ENCODE data around the gene KRT3. TPM values are rescaled to one million over a fixed set of nuclear protein-coding genes. Genes with fewer than 3 reads are reported as not detected.

Gene KRT3
- total RNA-seq, 1 donor: not detected

DNA sequence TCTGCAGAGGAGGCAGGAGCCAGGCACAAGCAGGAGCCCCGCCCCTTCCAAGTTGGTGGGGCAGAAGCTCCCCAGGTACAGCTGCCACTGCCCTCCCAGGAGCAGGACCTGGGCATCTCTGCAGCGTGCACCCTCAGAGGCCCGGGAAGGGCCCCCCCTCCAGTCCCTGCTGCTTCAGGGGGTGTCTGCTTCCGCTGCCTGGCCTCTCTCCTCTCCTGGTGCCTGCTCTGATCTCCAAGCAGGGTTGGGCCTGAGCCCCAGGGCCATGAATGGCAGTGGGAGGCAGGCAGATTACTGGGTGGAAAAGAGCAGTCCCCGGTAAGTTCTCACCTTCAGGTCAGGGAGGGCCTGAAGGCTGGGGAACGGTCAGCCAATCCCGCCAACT lies 53.7 kb downstream of the KRT3 start:
- TF ChIP-seq, protein P1, sequence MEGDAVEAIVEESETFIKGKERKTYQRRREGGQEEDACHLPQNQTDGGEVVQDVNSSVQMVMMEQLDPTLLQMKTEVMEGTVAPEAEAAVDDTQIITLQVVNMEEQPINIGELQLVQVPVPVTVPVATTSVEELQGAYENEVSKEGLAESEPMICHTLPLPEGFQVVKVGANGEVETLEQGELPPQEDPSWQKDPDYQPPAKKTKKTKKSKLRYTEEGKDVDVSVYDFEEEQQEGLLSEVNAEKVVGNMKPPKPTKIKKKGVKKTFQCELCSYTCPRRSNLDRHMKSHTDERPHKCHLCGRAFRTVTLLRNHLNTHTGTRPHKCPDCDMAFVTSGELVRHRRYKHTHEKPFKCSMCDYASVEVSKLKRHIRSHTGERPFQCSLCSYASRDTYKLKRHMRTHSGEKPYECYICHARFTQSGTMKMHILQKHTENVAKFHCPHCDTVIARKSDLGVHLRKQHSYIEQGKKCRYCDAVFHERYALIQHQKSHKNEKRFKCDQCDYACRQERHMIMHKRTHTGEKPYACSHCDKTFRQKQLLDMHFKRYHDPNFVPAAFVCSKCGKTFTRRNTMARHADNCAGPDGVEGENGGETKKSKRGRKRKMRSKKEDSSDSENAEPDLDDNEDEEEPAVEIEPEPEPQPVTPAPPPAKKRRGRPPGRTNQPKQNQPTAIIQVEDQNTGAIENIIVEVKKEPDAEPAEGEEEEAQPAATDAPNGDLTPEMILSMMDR (IDR thresholded peaks at IDR 0.05; ENCODE audit: extremely low read depth, low read depth, low read length): no peak

GRCh38 chr12:52741375-52742195 lies 54.3 kb downstream of the KRT3 start:
- Histone ChIP-seq H3K36me3 (ENCODE audit: insufficient read depth, low read length) (no peaks in the 10 kb centered on the region), H3K27ac (ENCODE audit: low read depth, low read length) (no peak overlapping the region), H3K9me3 (ENCODE audit: low read depth, low read length) (no peaks in the 10 kb centered on the region), H3K4me1 (ENCODE audit: insufficient read depth, low read length) (no peaks in the 10 kb centered on the region), H2AFZ (ENCODE audit: low read length) (no peak overlapping the region), H4K20me1 (ENCODE audit: insufficient read depth, low read length) (no peaks in the 10 kb centered on the region), H3K4me3 (ENCODE audit: insufficient read depth, low read length) (no peak overlapping the region), H3K79me2 (ENCODE audit: insufficient read depth, low read length) (no peaks in the 10 kb centered on the region), H3K4me2 (ENCODE audit: insufficient read depth, low read length) (no peak overlapping the region), H3K27me3 (ENCODE audit: insufficient read depth, low read length) (peaks cover 2% of the 10 kb centered on the region)
- no peak for DNase-seq (ENCODE audit: insufficient read length, low spot score, missing footprints)
- TF ChIP-seq, protein P1 (IDR thresholded peaks at IDR 0.05; ENCODE audit: extremely low read depth, low read depth, low read length): no peak

More for the DNA sequence above, 53.7 kb downstream of the KRT3 start:
- no peak for DNase-seq (ENCODE audit: insufficient read length, low spot score, missing footprints)
- no peak overlapping the region for H3K4me3 ChIP-seq (ENCODE audit: insufficient read depth, low read length)
- no peaks in the 10 kb centered on the region for H3K36me3 ChIP-seq (ENCODE audit: insufficient read depth, low read length)
- no peak overlapping the region for H3K4me2 ChIP-seq (ENCODE audit: insufficient read depth, low read length)
- H3K4me1 ChIP-seq (ENCODE audit: insufficient read depth, low read length): no peaks in the 10 kb centered on the region
- no peaks in the 10 kb centered on the region for H3K9me3 ChIP-seq (ENCODE audit: low read depth, low read length)
- no peaks in the 10 kb centered on the region for H3K27me3 ChIP-seq (ENCODE audit: insufficient read depth, low read length)
- no peaks in the 10 kb centered on the region for H4K20me1 ChIP-seq (ENCODE audit: insufficient read depth, low read length)
- H3K79me2 ChIP-seq (ENCODE audit: insufficient read depth, low read length): no peaks in the 10 kb centered on the region
- no peak overlapping the region for H2AFZ ChIP-seq (ENCODE audit: low read length)
- H3K27ac ChIP-seq (ENCODE audit: low read depth, low read length): no peak overlapping the region

DNA sequence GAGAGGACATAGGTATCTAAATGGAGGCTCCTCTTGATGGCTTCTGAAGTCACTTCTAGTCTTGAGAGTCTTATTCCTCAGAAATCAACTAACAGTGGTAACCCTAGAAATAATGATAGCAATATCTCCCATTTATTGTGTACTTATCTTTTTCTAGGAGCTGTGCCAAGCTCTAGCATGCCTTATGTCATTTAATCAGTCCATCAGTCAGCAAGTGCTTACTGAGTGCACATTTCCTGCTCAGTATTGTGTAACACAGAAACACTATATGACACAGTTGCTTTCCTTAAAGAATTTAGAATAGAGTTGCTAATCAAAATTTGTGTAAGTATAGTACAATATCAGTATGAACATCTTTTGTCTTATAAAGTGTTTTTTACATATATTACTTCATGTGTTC lies 55.3 kb downstream of the KRT3 start:
- no peak overlapping the region for H2AFZ ChIP-seq (ENCODE audit: low read length)
- no peak overlapping the region for H3K4me3 ChIP-seq (ENCODE audit: insufficient read depth, low read length)
- H3K79me2 ChIP-seq (ENCODE audit: insufficient read depth, low read length): no peaks in the 10 kb centered on the region
- H3K9me3 ChIP-seq (ENCODE audit: low read depth, low read length): no peaks in the 10 kb centered on the region
- TF ChIP-seq, protein P1 (IDR thresholded peaks at IDR 0.05; ENCODE audit: extremely low read depth, low read depth, low read length): no peak
- H3K36me3 ChIP-seq (ENCODE audit: insufficient read depth, low read length): no peaks in the 10 kb centered on the region
- H3K4me2 ChIP-seq (ENCODE audit: insufficient read depth, low read length): no peak overlapping the region
- H3K27ac ChIP-seq (ENCODE audit: low read depth, low read length): no peak overlapping the region
- peaks cover 2% of the 10 kb centered on the region for H3K27me3 ChIP-seq (ENCODE audit: insufficient read depth, low read length)
- no peak for DNase-seq (ENCODE audit: insufficient read length, low spot score, missing footprints)
- no peaks in the 10 kb centered on the region for H3K4me1 ChIP-seq (ENCODE audit: insufficient read depth, low read length)
- H4K20me1 ChIP-seq (ENCODE audit: insufficient read depth, low read length): no peaks in the 10 kb centered on the region

DNA sequence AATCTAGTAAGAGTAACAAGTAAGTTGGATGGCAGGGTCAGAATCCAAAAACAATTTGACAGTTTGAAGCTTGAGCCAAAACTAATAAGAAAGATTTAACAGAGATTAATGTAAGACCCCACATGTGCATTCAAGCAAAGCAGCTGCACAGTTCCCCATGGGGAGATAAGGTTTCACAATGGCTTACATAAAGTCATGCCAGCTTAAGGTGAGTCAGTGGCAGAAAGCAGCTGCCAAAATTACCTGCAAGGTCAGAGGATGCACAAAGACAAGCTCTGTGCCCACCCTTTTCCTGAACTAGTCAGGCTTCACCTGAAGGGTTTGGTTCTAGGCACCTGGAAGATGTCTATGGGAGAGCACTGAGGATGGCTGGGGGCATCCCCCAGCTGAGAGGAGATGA lies 56.0 kb downstream of the KRT3 start:
- Histone ChIP-seq H3K79me2 (ENCODE audit: insufficient read depth, low read length) (no peaks in the 10 kb centered on the region), H3K4me3 (ENCODE audit: insufficient read depth, low read length) (no peak overlapping the region), H3K27me3 (ENCODE audit: insufficient read depth, low read length) (peaks cover 2% of the 10 kb centered on the region), H3K4me1 (ENCODE audit: insufficient read depth, low read length) (no peaks in the 10 kb centered on the region), H3K9me3 (ENCODE audit: low read depth, low read length) (no peaks in the 10 kb centered on the region), H3K36me3 (ENCODE audit: insufficient read depth, low read length) (no peaks in the 10 kb centered on the region), H3K4me2 (ENCODE audit: insufficient read depth, low read length) (no peak overlapping the region), H4K20me1 (ENCODE audit: insufficient read depth, low read length) (no peaks in the 10 kb centered on the region), H2AFZ (ENCODE audit: low read length) (no peak overlapping the region), H3K27ac (ENCODE audit: low read depth, low read length) (no peak overlapping the region)
- TF ChIP-seq, protein P1 (IDR thresholded peaks at IDR 0.05; ENCODE audit: extremely low read depth, low read depth, low read length): no peak
- no peak for DNase-seq (ENCODE audit: insufficient read length, low spot score, missing footprints)

Small RNA genes within 50 kb of the gene (small RNA-seq; reads per million reads assigned to genes)
- not detected for gene AC107016.2

Other genes starting within 250 kb of the KRT3 start
- not detected in 2 replicates for gene KRT71, start 243.0 kb downstream of the KRT3 start, total RNA-seq
- not detected in 2 replicates for gene KRT74, start 222.3 kb downstream of the KRT3 start, total RNA-seq
- not detected in 2 replicates for gene KRT72, start 194.7 kb downstream of the KRT3 start, total RNA-seq
- gene KRT73, start 177.6 kb downstream of the KRT3 start, total RNA-seq: not detected in 2 replicates
- gene KRT2, start 143.9 kb downstream of the KRT3 start, total RNA-seq: not detected in 2 replicates
- gene KRT1, start 115.7 kb downstream of the KRT3 start, total RNA-seq: not detected in 2 replicates
- not detected in 2 replicates for gene KRT77, start 92.6 kb downstream of the KRT3 start, total RNA-seq
- gene KRT76, start 18.8 kb downstream of the KRT3 start, total RNA-seq: not detected in 2 replicates
- gene KRT4, start 18.0 kb upstream of the KRT3 start, total RNA-seq: not detected in 2 replicates
- not detected in 2 replicates for gene KRT79, start 38.2 kb upstream of the KRT3 start, total RNA-seq
- gene KRT78, start 52.9 kb upstream of the KRT3 start, total RNA-seq: not detected in 2 replicates
- gene KRT8, start 109.0 kb upstream of the KRT3 start, total RNA-seq: 2.9 and 5.1 TPM in 2 replicates
- 22.4 and 61.9 TPM in 2 replicates for gene KRT18, start 153.0 kb upstream of the KRT3 start, total RNA-seq
- gene EIF4B, start 210.3 kb upstream of the KRT3 start, total RNA-seq: 1,135 and 1,332 TPM in 2 replicates

Measured in osteoblast (primary cell).